OCI-LY3 (cell line): ENCODE data around the gene ITSN1.
A peak's percentile ranks its signal among the peaks of the same experiment; 100 is the strongest.
"Not testable (repeated sequence)": the region's sequence is repeated elsewhere in the genome, so short reads cannot be mapped to it uniquely, and the experiment has no call there.

Experiments used
- H2AFZ ChIP-seq: fragments of 200-600, 300-600 bp; shearing (Covaris generic); 2 replicates; pipeline ENCODE4 v1.6.0; 2014; ENCODE audit warnings: antibody characterized with exemption, low read depth, low read length
- H3K27ac ChIP-seq: fragments of 200-600, 300-600 bp; sonication (generic); 2 replicates; pipeline ENCODE4 v1.5.1; 2014; ENCODE audit warnings: mild to moderate bottlenecking, low read length, moderate library complexity, mixed read lengths
- H3K27me3 ChIP-seq: fragments of 200-600, 300-600 bp; sonication (generic); 2 replicates; pipeline ENCODE4 v1.6.1; 2014; ENCODE audit warnings: low read depth, low read length, mixed read lengths
- H3K36me3 ChIP-seq: fragments of 200-600, 300-600 bp; sonication (generic); replicated peaks from 2 replicates; pipeline ENCODE3; 2014; ENCODE audit warnings: low read depth, low read length, mixed read lengths
- H3K4me1 ChIP-seq: fragments of 300-600, 200-600 bp; sonication (generic); 2 replicates; pipeline ENCODE4 v1.6.1; 2014; ENCODE audit warnings: low read length, mixed read lengths
- H3K4me2 ChIP-seq: fragments of 200-600, 300-600 bp; sonication (generic); 2 replicates; pipeline ENCODE4 v1.6.1; 2014; ENCODE audit warnings: low read length, mixed read lengths
- H3K4me3 ChIP-seq: fragments of 300-600, 200-600 bp; sonication (generic); 2 replicates; pipeline ENCODE4 v1.5.1; 2014; ENCODE audit warnings: antibody characterized with exemption, mild to moderate bottlenecking, low read length, moderate library complexity
- H3K79me2 ChIP-seq: fragments of 300-600, 200-600 bp; shearing (Covaris generic); 2 replicates; pipeline ENCODE4 v1.6.1; 2014; ENCODE audit warnings: mild to moderate bottlenecking, low read length, mixed read lengths
- H3K9ac ChIP-seq: fragments of 300-600, 200-600 bp; shearing (Covaris generic); 2 replicates; pipeline ENCODE4 v1.6.0; 2014; ENCODE audit warnings: mild to moderate bottlenecking, low read length, moderate library complexity
- H3K9me3 ChIP-seq: fragments of 200-600, 300-600 bp; shearing (Covaris generic); 2 replicates; pipeline ENCODE4 v1.6.1; 2014; ENCODE audit warnings: low read length, mixed read lengths; ENCODE audit not compliant: insufficient read depth
- H4K20me1 ChIP-seq: fragments of 200-600, 300-600 bp; sonication (generic); 2 replicates; pipeline ENCODE4 v1.6.1; 2016; ENCODE audit warnings: low read length, mixed read lengths; ENCODE audit not compliant: insufficient read depth
- CTCF ChIP-seq: fragments of 200-600, 300-600 bp; sonication (generic); IDR thresholded peaks from 2 replicates; pipeline ENCODE4 v1.5.1; 2014; ENCODE audit warnings: antibody characterized with exemption, low read length, low read depth
- EZH2phosphoT487 ChIP-seq: fragments of 200-600 bp; shearing (Covaris generic); IDR thresholded peaks from 2 replicates; pipeline ENCODE4 v1.6.1; 2018; ENCODE audit warnings: antibody characterized with exemption, mixed run types, low read depth

The ITSN1 gene

GRCh38 chr21:33924079-33924765, 281.9 kb downstream of the ITSN1 start:
- H3K9ac ChIP-seq: peak overlapping the region; percentile 19; the same call in 1 of the 2 replicates
- TF ChIP-seq CTCF (peak; percentile 87), EZH2phosphoT487 (no peak)
- H3K27ac ChIP-seq: no peak overlapping the region

GRCh38 chr21:33924766-33925100, 282.4 kb downstream of the ITSN1 start:
- Histone ChIP-seq H3K36me3 (no peaks in the 10 kb centered on the region), H3K9ac (no peak overlapping the region), H3K79me2 (no peaks in the 10 kb centered on the region), H3K4me3 (no peak overlapping the region), H3K27me3 (no peaks in the 10 kb centered on the region), H3K27ac (no peak overlapping the region), H3K4me2 (no peak overlapping the region), H4K20me1 (no peaks in the 10 kb centered on the region), H3K4me1 (peaks cover 14% of the 10 kb centered on the region), H2AFZ (no peak overlapping the region), H3K9me3 (no peaks in the 10 kb centered on the region)
- TF ChIP-seq EZH2phosphoT487: no peak
- TF ChIP-seq CTCF: no peak

More at GRCh38 chr21:33924079-33924765, 281.9 kb downstream of the ITSN1 start:
- H3K27me3 ChIP-seq: no peaks in the 10 kb centered on the region
- H3K9me3 ChIP-seq: no peaks in the 10 kb centered on the region
- H3K4me2 ChIP-seq: peak overlapping the region; percentile 78
- no peaks in the 10 kb centered on the region for H3K36me3 ChIP-seq
- no peaks in the 10 kb centered on the region for H4K20me1 ChIP-seq
- H2AFZ ChIP-seq: peak overlapping the region; percentile 89
- H3K79me2 ChIP-seq: no peaks in the 10 kb centered on the region
- H3K4me1 ChIP-seq: peaks cover 14% of the 10 kb centered on the region
- H3K4me3 ChIP-seq: peak overlapping the region; percentile 50

GRCh38 chr21:33926248-33926647, 283.9 kb downstream of the ITSN1 start:
- H3K79me2 ChIP-seq, H4K20me1 ChIP-seq, H3K27me3 ChIP-seq: not testable (repeated sequence)

GRCh38 chr21:33931052-33931798, 288.9 kb downstream of the ITSN1 start:
- peaks cover 12% of the 10 kb centered on the region for H3K4me1 ChIP-seq
- H3K4me3 ChIP-seq: peak overlapping the region; percentile 86
- peak overlapping the region; percentile 94; the same call in 1 of the 2 replicates for H2AFZ ChIP-seq
- H3K27me3 ChIP-seq, H3K9me3 ChIP-seq, H3K36me3 ChIP-seq, H4K20me1 ChIP-seq: not testable (repeated sequence)
- peaks cover 19% of the 10 kb centered on the region for H3K79me2 ChIP-seq
- peak overlapping the region; percentile 99 for H3K4me2 ChIP-seq
- H3K27ac ChIP-seq: peak overlapping the region; percentile 75
- peak overlapping the region; percentile 87 for H3K9ac ChIP-seq

More at GRCh38 chr21:33926248-33926647, 283.9 kb downstream of the ITSN1 start:
- H3K9me3 ChIP-seq, H3K36me3 ChIP-seq, H3K4me1 ChIP-seq, H3K4me3 ChIP-seq, H3K4me2 ChIP-seq, H3K9ac ChIP-seq, H3K27ac ChIP-seq, H2AFZ ChIP-seq: not testable (repeated sequence)

GRCh38 chr21:33931799-33932390, 289.6 kb downstream of the ITSN1 start:
- peak overlapping the region; percentile 86 for H3K4me3 ChIP-seq

More at GRCh38 chr21:33931799-33932390, 289.6 kb downstream of the ITSN1 start:
- Histone ChIP-seq H3K79me2 (peaks cover 19% of the 10 kb centered on the region), H3K36me3 (peaks cover 12% of the 10 kb centered on the region), H3K4me1 (peaks cover 12% of the 10 kb centered on the region), H4K20me1 (no peaks in the 10 kb centered on the region), H3K9me3 (no peaks in the 10 kb centered on the region), H3K27me3 (no peaks in the 10 kb centered on the region), H3K27ac (peak overlapping the region; percentile 75), H3K9ac (peak overlapping the region; percentile 87), H2AFZ (peak overlapping the region; percentile 94; the same call in 1 of the 2 replicates), H3K4me2 (peak overlapping the region; percentile 99)
- TF ChIP-seq EZH2phosphoT487 (no peak), CTCF (no peak)
